Prostate gland (tissue), 2 donors: Measurements from ENCODE around the gene PHF12.

Source experiments
- CTCF ChIP-seq, 4 experiments: fragments of 200-600 bp in 2 of 4; fragments of 450-650 bp in 2 of 4; sonication (generic) in 2 of 4; IDR thresholded peaks; 1 replicate in 3 of 4; 2 replicates in 1 of 4; pipeline ENCODE4 v1.5.1; 2016 to 2019; ENCODE audit warnings: antibody characterized with exemption in 4 of 4, mild to moderate bottlenecking in 2 of 4, moderate library complexity in 2 of 4
- POLR2A ChIP-seq: fragments of 450-650 bp; IDR thresholded peaks from one replicate; pipeline ENCODE4 v1.6.1; 2016; ENCODE audit warnings: antibody characterized with exemption, mild to moderate bottlenecking
- POLR2AphosphoS5 ChIP-seq: sonication (generic); formaldehyde crosslinking; IDR thresholded peaks from one replicate; pipeline ENCODE4 v1.6.1; 2017; ENCODE audit warnings: antibody characterized with exemption

GRCh38 chr17:28861393-28862203 lies 89.7 kb downstream of the PHF12 start:
- TF ChIP-seq POLR2A (no peak), CTCF (IDR thresholded peaks at IDR 0.05) (no peak), POLR2AphosphoS5 (no peak)
